ENCODE data around the gene NAA25.

DNA sequence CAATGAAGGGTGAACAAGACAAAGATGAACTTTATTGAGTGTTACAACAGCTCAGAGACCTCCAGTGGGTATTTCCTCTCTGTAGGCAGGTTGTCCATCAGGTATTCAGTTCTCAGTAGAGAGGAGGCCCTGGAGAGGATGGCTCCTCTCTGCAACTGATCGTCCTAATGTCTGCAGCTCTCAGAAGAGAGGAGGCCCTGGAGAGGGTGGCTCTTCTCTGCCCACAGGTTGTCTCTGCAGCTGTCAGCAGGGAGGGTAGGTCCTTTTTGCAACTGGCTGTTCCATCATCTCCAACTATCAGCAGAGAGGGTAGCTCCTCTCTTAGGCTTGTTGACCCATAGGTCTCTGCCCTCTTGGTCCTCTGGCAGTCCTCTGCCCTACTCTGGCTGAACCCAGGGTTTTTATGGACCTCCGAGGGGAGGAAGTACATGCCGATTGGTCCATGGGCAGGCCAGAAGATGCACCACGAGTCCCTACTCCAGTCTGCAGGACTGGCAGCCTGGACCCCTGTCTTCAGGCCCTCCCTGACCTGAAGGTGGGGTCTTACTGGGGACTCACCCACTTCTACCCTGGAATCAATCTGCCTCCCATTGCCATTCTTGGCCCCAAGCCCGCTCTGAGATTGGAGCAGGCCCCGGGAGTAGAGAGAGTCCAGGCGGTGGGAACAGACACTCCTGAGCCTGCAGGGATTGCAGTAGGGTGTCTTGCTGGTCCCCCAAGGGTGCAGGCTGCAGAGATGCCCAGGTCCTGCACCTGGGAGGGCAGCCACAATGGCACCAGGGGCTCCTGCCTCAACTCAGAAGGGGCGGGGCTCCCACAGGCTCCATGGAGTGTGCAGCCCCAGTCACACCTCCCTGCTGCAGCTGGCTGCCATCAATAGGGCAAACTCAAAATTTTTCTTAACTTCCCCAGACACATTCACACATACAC lies 97.9 kb downstream of the NAA25 start:
- TF ChIP-seq, protein P1, sequence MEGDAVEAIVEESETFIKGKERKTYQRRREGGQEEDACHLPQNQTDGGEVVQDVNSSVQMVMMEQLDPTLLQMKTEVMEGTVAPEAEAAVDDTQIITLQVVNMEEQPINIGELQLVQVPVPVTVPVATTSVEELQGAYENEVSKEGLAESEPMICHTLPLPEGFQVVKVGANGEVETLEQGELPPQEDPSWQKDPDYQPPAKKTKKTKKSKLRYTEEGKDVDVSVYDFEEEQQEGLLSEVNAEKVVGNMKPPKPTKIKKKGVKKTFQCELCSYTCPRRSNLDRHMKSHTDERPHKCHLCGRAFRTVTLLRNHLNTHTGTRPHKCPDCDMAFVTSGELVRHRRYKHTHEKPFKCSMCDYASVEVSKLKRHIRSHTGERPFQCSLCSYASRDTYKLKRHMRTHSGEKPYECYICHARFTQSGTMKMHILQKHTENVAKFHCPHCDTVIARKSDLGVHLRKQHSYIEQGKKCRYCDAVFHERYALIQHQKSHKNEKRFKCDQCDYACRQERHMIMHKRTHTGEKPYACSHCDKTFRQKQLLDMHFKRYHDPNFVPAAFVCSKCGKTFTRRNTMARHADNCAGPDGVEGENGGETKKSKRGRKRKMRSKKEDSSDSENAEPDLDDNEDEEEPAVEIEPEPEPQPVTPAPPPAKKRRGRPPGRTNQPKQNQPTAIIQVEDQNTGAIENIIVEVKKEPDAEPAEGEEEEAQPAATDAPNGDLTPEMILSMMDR (IDR thresholded peaks at IDR 0.05) = no peak
- TF ChIP-seq POLR2AphosphoS5 (IDR thresholded peaks at IDR 0.05) = no peak

Measured in prostate gland (tissue), 2 donors.